HepG2 (cell line): ENCODE results near the gene RPL34. TPM values are rescaled to one million over a fixed set of nuclear protein-coding genes. Genes with fewer than 3 reads are reported as not detected.

Experiments
- CEBPB ChIP-seq: IDR thresholded peaks from 2 replicates; pipeline ENCODE4 v1.6.1; 2011; ENCODE audit warnings: low read depth, low read length, improper control_type of control experiment, borderline replicate concordance
- HIVEP1 ChIP-seq: sonication (generic); formaldehyde crosslinking; IDR thresholded peaks from 2 replicates; pipeline ENCODE4 v1.4.0; 2020; ENCODE audit warnings: mild to moderate bottlenecking, missing genetic modification reagents
- MAZ ChIP-seq, 2 experiments: sonication (generic) in 1 of 2; formaldehyde crosslinking in 1 of 2; IDR thresholded peaks; 2 replicates each; pipeline versions ENCODE4 v1.5.0 to v1.6.1; 2012 to 2020; ENCODE audit warnings: low read depth in 2 of 2, mild to moderate bottlenecking in 2 of 2, borderline replicate concordance in 1 of 2, improper control_type of control experiment in 1 of 2, low read length in 1 of 2, missing genetic modification reagents in 1 of 2, moderate library complexity in 1 of 2
- NFYB ChIP-seq: sonication (generic); formaldehyde crosslinking; IDR thresholded peaks from 2 replicates; pipeline ENCODE4 v1.4.0; 2020; ENCODE audit warnings: missing genetic modification reagents
- TEAD2 ChIP-seq: sonication (generic); formaldehyde crosslinking; IDR thresholded peaks from 2 replicates; pipeline ENCODE4 v1.9.0; 2021; ENCODE audit warnings: missing genetic modification reagents
- TEAD3 ChIP-seq: optimal IDR thresholded peaks from 2 replicates; pipeline ENCODE3; 2016; ENCODE audit warnings: borderline replicate concordance
- ZBTB3 ChIP-seq: sonication (generic); formaldehyde crosslinking; IDR thresholded peaks from 2 replicates; pipeline ENCODE4 v1.4.0; 2020; ENCODE audit warnings: low read depth, mild to moderate bottlenecking, moderate library complexity, missing genetic modification reagents, borderline replicate concordance
- ZNF432 ChIP-seq: sonication (generic); formaldehyde crosslinking; IDR thresholded peaks from 2 replicates; pipeline ENCODE4 v1.5.0; 2020; ENCODE audit warnings: missing genetic modification reagents, mild to moderate bottlenecking, borderline replicate concordance
- ZNF446 ChIP-seq: sonication (generic); formaldehyde crosslinking; IDR thresholded peaks from 2 replicates; pipeline ENCODE4 v1.5.0; 2020; ENCODE audit warnings: mild to moderate bottlenecking, missing genetic modification reagents
- ZNF570 ChIP-seq: sonication (generic); formaldehyde crosslinking; IDR thresholded peaks from 2 replicates; pipeline ENCODE4 v1.4.0; 2020; ENCODE audit warnings: mild to moderate bottlenecking, missing genetic modification reagents, borderline replicate concordance
- ZNF724P ChIP-seq: sonication (generic); formaldehyde crosslinking; IDR thresholded peaks from 2 replicates; pipeline ENCODE4 v1.8.0; 2022; ENCODE audit warnings: missing genetic modification reagents, borderline replicate concordance
- ZNF768 ChIP-seq: sonication (generic); formaldehyde crosslinking; IDR thresholded peaks from 2 replicates; pipeline ENCODE4 v1.4.0; 2020; ENCODE audit warnings: missing genetic modification reagents
- ZNF816 ChIP-seq: sonication (generic); formaldehyde crosslinking; IDR thresholded peaks from 2 replicates; pipeline ENCODE4 v1.8.0; 2022; ENCODE audit warnings: missing genetic modification reagents, mild to moderate bottlenecking, borderline replicate concordance
- polyA plus RNA-seq, 8 experiments: library from polyadenylated mRNA; depleted of rRNA in 3 of 8; stranded (reverse) in 7 of 8; unstranded in 1 of 8; fragments of >200 nt; fragmentation: Illumina TruSeq in 4 of 8; extraction: Trizol in 4 of 8; gene quantifications; 2 replicates each; pipeline versions ENCODE4 v1.2.1 to v1.2.3, GENCODE V29; 2011 to 2016; ENCODE audit warnings: low read depth in 4 of 8, missing spikeins in 1 of 8, mixed read lengths in 1 of 8; ENCODE audit not compliant: insufficient read depth in 1 of 8
- total RNA-seq, 5 experiments: library from RNA; depleted of rRNA; stranded (reverse); fragments of >200 nt; fragmentation: Illumina TruSeq; extraction: Trizol; gene quantifications; 2 replicates each; pipeline ENCODE4 v1.2.3, GENCODE V29; 2016; ENCODE audit warnings: low read depth in 1 of 5
- TF ChIP-seq, protein P1 (sequence below): IDR thresholded peaks from 2 replicates; pipeline ENCODE4 v1.6.1; 2012; ENCODE audit warnings: low read depth, low read length, improper control_type of control experiment
- TF ChIP-seq, protein P2 (sequence below): sonication (generic); formaldehyde crosslinking; conservative IDR thresholded peaks from 2 replicates; pipeline ENCODE4 v1.4.0; 2020; ENCODE audit warnings: missing genetic modification reagents
- TF ChIP-seq, protein P3 (sequence below): sonication (generic); formaldehyde crosslinking; conservative IDR thresholded peaks from 2 replicates; pipeline ENCODE4 v1.5.0; 2020; ENCODE audit warnings: missing genetic modification reagents
- TF ChIP-seq, protein P4 (sequence below): sonication (generic); formaldehyde crosslinking; IDR thresholded peaks from 2 replicates; pipeline ENCODE4 v1.8.0; 2022; ENCODE audit warnings: mild to moderate bottlenecking, missing genetic modification reagents, moderate library complexity
- TF ChIP-seq, protein P5 (sequence below): IDR thresholded peaks from 2 replicates; pipeline ENCODE4 v1.6.1; 2016; ENCODE audit warnings: low read depth, control low read depth
- TF ChIP-seq, protein P6 (sequence below): sonication (generic); formaldehyde crosslinking; IDR thresholded peaks from 2 replicates; pipeline ENCODE4 v1.4.0; 2020; ENCODE audit warnings: mild to moderate bottlenecking, missing genetic modification reagents

The RPL34 gene
- total and polyA plus RNA-seq, 2 of the 13 experiments (the other 11 are each of a cell fraction or from before 2014, with no cell fraction given) = 2,235 to 3,985 TPM

DNA sequence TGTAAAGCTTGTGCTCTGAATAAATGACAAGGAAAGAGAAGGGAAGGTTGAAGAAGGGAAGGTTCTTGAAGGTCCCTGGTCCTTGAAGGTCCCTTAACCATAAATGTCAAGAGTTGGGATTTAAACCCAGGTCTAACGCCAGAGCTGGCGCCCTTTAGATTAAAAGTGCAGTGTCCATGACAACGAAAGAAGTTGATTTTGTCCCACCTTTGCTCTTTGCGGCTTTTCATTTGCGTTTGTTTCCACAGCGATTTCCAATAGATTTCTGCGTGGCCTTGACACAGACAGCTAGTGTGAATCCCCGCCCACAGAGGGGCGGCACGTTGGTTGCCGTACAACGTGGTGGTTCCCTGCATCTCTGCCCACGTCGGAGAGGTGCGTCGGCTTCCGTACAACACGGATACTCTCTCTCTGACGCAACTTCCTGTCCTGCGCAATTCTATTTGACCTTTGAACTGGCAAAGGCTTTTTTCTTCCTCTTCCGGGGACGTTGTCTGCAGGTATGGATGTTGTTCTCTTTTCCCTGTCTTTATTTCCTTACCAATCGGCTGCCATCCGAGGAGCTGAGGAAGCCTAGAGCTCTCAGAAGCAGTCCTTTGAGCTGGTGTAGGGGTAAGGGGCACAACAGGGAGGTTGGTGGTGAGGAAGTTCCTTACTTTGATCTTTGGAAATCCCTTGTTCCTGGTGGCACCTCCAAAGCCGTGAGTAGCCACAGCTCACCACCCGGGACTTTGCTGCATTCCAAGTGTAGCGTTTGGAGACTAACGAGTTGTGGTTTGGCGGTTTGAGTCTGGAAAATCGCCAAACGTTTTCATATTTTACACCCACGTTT is at the start of gene RPL34 (continued):
- TF ChIP-seq, protein P1, sequence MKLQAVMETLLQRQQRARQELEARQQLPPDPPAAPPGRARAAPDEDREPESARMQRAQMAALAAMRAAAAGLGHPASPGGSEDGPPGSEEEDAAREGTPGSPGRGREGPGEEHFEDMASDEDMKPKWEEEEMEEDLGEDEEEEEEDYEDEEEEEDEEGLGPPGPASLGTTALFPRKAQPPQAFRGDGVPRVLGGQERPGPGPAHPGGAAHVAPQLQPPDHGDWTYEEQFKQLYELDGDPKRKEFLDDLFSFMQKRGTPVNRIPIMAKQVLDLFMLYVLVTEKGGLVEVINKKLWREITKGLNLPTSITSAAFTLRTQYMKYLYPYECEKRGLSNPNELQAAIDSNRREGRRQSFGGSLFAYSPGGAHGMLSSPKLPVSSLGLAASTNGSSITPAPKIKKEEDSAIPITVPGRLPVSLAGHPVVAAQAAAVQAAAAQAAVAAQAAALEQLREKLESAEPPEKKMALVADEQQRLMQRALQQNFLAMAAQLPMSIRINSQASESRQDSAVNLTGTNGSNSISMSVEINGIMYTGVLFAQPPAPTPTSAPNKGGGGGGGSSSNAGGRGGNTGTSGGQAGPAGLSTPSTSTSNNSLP = peak; percentile 70; the same call in 1 of the 2 replicates
- TF ChIP-seq, protein P2, sequence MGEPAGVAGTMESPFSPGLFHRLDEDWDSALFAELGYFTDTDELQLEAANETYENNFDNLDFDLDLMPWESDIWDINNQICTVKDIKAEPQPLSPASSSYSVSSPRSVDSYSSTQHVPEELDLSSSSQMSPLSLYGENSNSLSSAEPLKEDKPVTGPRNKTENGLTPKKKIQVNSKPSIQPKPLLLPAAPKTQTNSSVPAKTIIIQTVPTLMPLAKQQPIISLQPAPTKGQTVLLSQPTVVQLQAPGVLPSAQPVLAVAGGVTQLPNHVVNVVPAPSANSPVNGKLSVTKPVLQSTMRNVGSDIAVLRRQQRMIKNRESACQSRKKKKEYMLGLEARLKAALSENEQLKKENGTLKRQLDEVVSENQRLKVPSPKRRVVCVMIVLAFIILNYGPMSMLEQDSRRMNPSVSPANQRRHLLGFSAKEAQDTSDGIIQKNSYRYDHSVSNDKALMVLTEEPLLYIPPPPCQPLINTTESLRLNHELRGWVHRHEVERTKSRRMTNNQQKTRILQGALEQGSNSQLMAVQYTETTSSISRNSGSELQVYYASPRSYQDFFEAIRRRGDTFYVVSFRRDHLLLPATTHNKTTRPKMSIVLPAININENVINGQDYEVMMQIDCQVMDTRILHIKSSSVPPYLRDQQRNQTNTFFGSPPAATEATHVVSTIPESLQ (CRISPR knock-in tag) = no peak
- 0 out of 2 replicates have a peak, but pooled peaks have one; percentile 25 for TF ChIP-seq MAZ (IDR thresholded peaks at IDR 0.05; ENCODE audit: borderline replicate concordance, low read depth, low read length)
- peak; percentile 50; the same call in 1 of the 2 replicates for TF ChIP-seq MAZ (CRISPR knock-in tag; IDR thresholded peaks at IDR 0.05; ENCODE audit: low read depth)
- peak; percentile 95 for TF ChIP-seq CEBPB
- TF ChIP-seq, protein P3, sequence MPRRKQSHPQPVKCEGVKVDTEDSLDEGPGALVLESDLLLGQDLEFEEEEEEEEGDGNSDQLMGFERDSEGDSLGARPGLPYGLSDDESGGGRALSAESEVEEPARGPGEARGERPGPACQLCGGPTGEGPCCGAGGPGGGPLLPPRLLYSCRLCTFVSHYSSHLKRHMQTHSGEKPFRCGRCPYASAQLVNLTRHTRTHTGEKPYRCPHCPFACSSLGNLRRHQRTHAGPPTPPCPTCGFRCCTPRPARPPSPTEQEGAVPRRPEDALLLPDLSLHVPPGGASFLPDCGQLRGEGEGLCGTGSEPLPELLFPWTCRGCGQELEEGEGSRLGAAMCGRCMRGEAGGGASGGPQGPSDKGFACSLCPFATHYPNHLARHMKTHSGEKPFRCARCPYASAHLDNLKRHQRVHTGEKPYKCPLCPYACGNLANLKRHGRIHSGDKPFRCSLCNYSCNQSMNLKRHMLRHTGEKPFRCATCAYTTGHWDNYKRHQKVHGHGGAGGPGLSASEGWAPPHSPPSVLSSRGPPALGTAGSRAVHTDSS = no peak
- no peak for TF ChIP-seq ZBTB3
- TF ChIP-seq ZNF446 = no peak
- TF ChIP-seq, protein P4, sequence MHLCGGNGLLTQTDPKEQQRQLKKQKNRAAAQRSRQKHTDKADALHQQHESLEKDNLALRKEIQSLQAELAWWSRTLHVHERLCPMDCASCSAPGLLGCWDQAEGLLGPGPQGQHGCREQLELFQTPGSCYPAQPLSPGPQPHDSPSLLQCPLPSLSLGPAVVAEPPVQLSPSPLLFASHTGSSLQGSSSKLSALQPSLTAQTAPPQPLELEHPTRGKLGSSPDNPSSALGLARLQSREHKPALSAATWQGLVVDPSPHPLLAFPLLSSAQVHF = no peak
- TF ChIP-seq, protein P5, sequence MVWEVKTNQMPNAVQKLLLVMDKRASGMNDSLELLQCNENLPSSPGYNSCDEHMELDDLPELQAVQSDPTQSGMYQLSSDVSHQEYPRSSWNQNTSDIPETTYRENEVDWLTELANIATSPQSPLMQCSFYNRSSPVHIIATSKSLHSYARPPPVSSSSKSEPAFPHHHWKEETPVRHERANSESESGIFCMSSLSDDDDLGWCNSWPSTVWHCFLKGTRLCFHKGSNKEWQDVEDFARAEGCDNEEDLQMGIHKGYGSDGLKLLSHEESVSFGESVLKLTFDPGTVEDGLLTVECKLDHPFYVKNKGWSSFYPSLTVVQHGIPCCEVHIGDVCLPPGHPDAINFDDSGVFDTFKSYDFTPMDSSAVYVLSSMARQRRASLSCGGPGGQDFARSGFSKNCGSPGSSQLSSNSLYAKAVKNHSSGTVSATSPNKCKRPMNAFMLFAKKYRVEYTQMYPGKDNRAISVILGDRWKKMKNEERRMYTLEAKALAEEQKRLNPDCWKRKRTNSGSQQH (CRISPR knock-in tag) = peak; percentile 52; the same call in 1 of the 2 replicates
- TF ChIP-seq, protein P6, sequence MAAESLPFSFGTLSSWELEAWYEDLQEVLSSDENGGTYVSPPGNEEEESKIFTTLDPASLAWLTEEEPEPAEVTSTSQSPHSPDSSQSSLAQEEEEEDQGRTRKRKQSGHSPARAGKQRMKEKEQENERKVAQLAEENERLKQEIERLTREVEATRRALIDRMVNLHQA (CRISPR knock-in tag) = no peak
- no peak for TF ChIP-seq HIVEP1 (CRISPR knock-in tag)
- no peak for TF ChIP-seq TEAD2 (CRISPR knock-in tag)
- no peak for TF ChIP-seq TEAD3 (CRISPR knock-in tag)
- no peak for TF ChIP-seq ZNF570 (CRISPR knock-in tag)
- TF ChIP-seq NFYB = peak; percentile 32; the same call in 1 of the 2 replicates
- peak; percentile 61; the same call in 1 of the 2 replicates for TF ChIP-seq ZNF816 (CRISPR knock-in tag)
- TF ChIP-seq ZNF432 = no peak
- no peak for TF ChIP-seq ZNF724P
- TF ChIP-seq ZNF768 (CRISPR knock-in tag) = no peak
